Ishikawa (cell line): ENCODE data around the gene CNOT1.

Experiments
- CEBPB ChIP-seq: IDR thresholded peaks from 2 replicates; pipeline ENCODE4 v1.6.1; 2012
- CREB1 ChIP-seq: IDR thresholded peaks from 2 replicates; pipeline ENCODE4 v1.6.1; 2012; ENCODE audit warnings: low read depth
- EGR1 ChIP-seq: IDR thresholded peaks from 2 replicates; pipeline ENCODE4 v1.6.1; 2012
- EP300 ChIP-seq: IDR thresholded peaks from 2 replicates; pipeline ENCODE4 v1.6.1; 2012; ENCODE audit warnings: borderline replicate concordance
- FOXM1 ChIP-seq: IDR thresholded peaks from 2 replicates; pipeline ENCODE4 v1.6.1; 2012; ENCODE audit warnings: low read depth, borderline replicate concordance
- MAX ChIP-seq: IDR thresholded peaks from 2 replicates; pipeline ENCODE4 v1.6.1; 2012
- NFIC ChIP-seq: IDR thresholded peaks from 2 replicates; pipeline ENCODE4 v1.6.1; 2012
- RAD21 ChIP-seq: IDR thresholded peaks from 2 replicates; pipeline ENCODE4 v1.6.1; 2012; ENCODE audit warnings: low read depth
- REST ChIP-seq: IDR thresholded peaks from 2 replicates; pipeline ENCODE4 v1.6.1; 2012; ENCODE audit warnings: low read depth, mild to moderate bottlenecking
- TAF1 ChIP-seq: IDR thresholded peaks from 2 replicates; pipeline ENCODE4 v1.6.1; 2012; ENCODE audit warnings: low read depth, mild to moderate bottlenecking
- TCF12 ChIP-seq: IDR thresholded peaks from 2 replicates; pipeline ENCODE4 v1.6.1; 2012; ENCODE audit warnings: low read depth
- TEAD4 ChIP-seq: IDR thresholded peaks from 2 replicates; pipeline ENCODE4 v1.6.1; 2012
- USF1 ChIP-seq: IDR thresholded peaks from 2 replicates; pipeline ENCODE4 v1.6.1; 2012
- YY1 ChIP-seq: IDR thresholded peaks from 2 replicates; pipeline ENCODE4 v1.6.1; 2012; ENCODE audit warnings: low read depth
- ZBTB7A ChIP-seq: IDR thresholded peaks from 2 replicates; pipeline ENCODE4 v1.6.1; 2012; ENCODE audit warnings: low read depth

CNOT1 gene

GRCh38 chr16:58485184-58485887 is 144.3 kb downstream of the CNOT1 start:
- TF ChIP-seq MAX = no peak
- no peak for TF ChIP-seq REST
- TF ChIP-seq USF1 = no peak
- no peak for TF ChIP-seq CEBPB
- TF ChIP-seq CREB1 = no peak
- no peak for TF ChIP-seq EGR1
- no peak for TF ChIP-seq TEAD4
- no peak for TF ChIP-seq EP300
- TF ChIP-seq TCF12 = no peak
- no peak for TF ChIP-seq YY1
- no peak for TF ChIP-seq ZBTB7A
- TF ChIP-seq NFIC = no peak
- no peak for TF ChIP-seq RAD21
- TF ChIP-seq TAF1 = no peak
- no peak for TF ChIP-seq FOXM1

GRCh38 chr16:58481931-58482330 is 147.7 kb downstream of the CNOT1 start:
- no peak for TF ChIP-seq EP300
- no peak for TF ChIP-seq CREB1
- no peak for TF ChIP-seq USF1
- TF ChIP-seq RAD21 = no peak
- no peak for TF ChIP-seq CEBPB
- TF ChIP-seq TEAD4 = no peak
- TF ChIP-seq YY1 = no peak
- no peak for TF ChIP-seq NFIC
- TF ChIP-seq ZBTB7A = no peak
- no peak for TF ChIP-seq TCF12
- no peak for TF ChIP-seq FOXM1
- no peak for TF ChIP-seq TAF1
- TF ChIP-seq REST = no peak

GRCh38 chr16:58481226-58481869 is 148.3 kb downstream of the CNOT1 start:
- no peak for TF ChIP-seq TAF1
- TF ChIP-seq YY1 = no peak
- TF ChIP-seq CREB1 = no peak
- no peak for TF ChIP-seq MAX
- TF ChIP-seq ZBTB7A = no peak
- TF ChIP-seq EGR1 = no peak
- no peak for TF ChIP-seq EP300
- TF ChIP-seq TCF12 = no peak
- TF ChIP-seq TEAD4 = no peak
- TF ChIP-seq RAD21 = no peak
- no peak for TF ChIP-seq FOXM1
- TF ChIP-seq CEBPB = no peak
- no peak for TF ChIP-seq USF1
- TF ChIP-seq NFIC = no peak
- no peak for TF ChIP-seq REST
